Measurements from ENCODE around the gene KIF18A.

DNA sequence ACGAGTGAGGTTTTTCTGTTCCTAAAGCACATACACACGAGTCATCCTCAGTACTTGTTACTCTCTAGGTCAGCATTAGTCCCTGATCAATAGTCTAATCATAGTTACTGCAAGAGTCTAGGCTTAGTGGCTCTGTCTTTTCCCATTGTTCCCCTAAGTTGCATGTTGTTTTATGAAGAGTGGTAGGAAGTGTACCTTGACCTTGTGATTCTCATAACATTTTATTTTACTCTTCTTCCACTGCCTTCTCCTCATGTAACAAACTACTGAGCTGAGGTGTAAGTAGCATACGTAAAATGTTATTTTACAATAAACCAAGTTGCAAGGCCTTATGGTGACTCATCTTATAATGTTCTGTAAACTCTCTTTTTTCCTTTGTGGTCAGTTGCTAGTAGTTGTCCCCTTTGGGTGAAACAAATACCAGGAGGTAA lies 15.2 kb upstream of the KIF18A start:
- TF ChIP-seq EZH2 (IDR thresholded peaks at IDR 0.05; ENCODE audit: borderline replicate concordance, insufficient read depth, low read length, poor library complexity, severe bottlenecking) = no peak
- TF ChIP-seq, protein P1, sequence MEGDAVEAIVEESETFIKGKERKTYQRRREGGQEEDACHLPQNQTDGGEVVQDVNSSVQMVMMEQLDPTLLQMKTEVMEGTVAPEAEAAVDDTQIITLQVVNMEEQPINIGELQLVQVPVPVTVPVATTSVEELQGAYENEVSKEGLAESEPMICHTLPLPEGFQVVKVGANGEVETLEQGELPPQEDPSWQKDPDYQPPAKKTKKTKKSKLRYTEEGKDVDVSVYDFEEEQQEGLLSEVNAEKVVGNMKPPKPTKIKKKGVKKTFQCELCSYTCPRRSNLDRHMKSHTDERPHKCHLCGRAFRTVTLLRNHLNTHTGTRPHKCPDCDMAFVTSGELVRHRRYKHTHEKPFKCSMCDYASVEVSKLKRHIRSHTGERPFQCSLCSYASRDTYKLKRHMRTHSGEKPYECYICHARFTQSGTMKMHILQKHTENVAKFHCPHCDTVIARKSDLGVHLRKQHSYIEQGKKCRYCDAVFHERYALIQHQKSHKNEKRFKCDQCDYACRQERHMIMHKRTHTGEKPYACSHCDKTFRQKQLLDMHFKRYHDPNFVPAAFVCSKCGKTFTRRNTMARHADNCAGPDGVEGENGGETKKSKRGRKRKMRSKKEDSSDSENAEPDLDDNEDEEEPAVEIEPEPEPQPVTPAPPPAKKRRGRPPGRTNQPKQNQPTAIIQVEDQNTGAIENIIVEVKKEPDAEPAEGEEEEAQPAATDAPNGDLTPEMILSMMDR (IDR thresholded peaks at IDR 0.05; ENCODE audit: poor library complexity, severe bottlenecking) = no peak
- no peak for TF ChIP-seq EP300 (conservative IDR thresholded peaks at IDR 0.05; ENCODE audit: poor library complexity, severe bottlenecking)
- TF ChIP-seq TAF1 (IDR thresholded peaks at IDR 0.05; ENCODE audit: low read depth) = no peak
- TF ChIP-seq, protein P2, sequence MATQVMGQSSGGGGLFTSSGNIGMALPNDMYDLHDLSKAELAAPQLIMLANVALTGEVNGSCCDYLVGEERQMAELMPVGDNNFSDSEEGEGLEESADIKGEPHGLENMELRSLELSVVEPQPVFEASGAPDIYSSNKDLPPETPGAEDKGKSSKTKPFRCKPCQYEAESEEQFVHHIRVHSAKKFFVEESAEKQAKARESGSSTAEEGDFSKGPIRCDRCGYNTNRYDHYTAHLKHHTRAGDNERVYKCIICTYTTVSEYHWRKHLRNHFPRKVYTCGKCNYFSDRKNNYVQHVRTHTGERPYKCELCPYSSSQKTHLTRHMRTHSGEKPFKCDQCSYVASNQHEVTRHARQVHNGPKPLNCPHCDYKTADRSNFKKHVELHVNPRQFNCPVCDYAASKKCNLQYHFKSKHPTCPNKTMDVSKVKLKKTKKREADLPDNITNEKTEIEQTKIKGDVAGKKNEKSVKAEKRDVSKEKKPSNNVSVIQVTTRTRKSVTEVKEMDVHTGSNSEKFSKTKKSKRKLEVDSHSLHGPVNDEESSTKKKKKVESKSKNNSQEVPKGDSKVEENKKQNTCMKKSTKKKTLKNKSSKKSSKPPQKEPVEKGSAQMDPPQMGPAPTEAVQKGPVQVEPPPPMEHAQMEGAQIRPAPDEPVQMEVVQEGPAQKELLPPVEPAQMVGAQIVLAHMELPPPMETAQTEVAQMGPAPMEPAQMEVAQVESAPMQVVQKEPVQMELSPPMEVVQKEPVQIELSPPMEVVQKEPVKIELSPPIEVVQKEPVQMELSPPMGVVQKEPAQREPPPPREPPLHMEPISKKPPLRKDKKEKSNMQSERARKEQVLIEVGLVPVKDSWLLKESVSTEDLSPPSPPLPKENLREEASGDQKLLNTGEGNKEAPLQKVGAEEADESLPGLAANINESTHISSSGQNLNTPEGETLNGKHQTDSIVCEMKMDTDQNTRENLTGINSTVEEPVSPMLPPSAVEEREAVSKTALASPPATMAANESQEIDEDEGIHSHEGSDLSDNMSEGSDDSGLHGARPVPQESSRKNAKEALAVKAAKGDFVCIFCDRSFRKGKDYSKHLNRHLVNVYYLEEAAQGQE (IDR thresholded peaks at IDR 0.05; ENCODE audit: borderline replicate concordance) = no peak
- TF ChIP-seq RAD21 (conservative IDR thresholded peaks at IDR 0.05) = no peak
- no peak for TF ChIP-seq SMC3 (conservative IDR thresholded peaks at IDR 0.05; ENCODE audit: poor library complexity)
